ENCODE results near the gene PPP1R7.

DNA sequence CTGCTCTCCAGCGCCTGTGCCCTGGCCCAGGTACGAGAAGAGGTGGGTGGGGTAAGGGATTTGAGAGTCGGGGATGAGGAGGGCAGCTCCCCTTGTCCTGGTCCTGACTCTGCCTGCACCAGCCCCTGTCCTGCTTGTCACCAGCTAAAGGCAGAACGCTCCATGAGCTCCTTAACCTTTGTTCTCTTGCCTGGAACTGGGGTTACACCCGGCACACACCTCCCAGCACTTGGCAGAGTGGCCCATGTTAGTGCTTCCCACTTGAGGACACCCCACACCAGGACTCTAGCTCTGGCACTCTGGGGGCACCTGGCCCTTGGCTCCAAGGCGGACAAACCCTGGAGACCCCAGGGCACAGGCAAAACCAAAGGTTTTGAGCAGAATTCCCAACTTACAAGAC, 57.4 kb downstream of the PPP1R7 start:
- TF ChIP-seq YY1 (IDR thresholded peaks at IDR 0.05; ENCODE audit: low read depth), result no peak
- TF ChIP-seq, protein P1, sequence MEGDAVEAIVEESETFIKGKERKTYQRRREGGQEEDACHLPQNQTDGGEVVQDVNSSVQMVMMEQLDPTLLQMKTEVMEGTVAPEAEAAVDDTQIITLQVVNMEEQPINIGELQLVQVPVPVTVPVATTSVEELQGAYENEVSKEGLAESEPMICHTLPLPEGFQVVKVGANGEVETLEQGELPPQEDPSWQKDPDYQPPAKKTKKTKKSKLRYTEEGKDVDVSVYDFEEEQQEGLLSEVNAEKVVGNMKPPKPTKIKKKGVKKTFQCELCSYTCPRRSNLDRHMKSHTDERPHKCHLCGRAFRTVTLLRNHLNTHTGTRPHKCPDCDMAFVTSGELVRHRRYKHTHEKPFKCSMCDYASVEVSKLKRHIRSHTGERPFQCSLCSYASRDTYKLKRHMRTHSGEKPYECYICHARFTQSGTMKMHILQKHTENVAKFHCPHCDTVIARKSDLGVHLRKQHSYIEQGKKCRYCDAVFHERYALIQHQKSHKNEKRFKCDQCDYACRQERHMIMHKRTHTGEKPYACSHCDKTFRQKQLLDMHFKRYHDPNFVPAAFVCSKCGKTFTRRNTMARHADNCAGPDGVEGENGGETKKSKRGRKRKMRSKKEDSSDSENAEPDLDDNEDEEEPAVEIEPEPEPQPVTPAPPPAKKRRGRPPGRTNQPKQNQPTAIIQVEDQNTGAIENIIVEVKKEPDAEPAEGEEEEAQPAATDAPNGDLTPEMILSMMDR (IDR thresholded peaks at IDR 0.05), result no peak
